Liver (tissue), 3 donors: ENCODE measurements around the gene RNH1.

Source experiments
- CTCF ChIP-seq: fragments of 150-350 bp; IDR thresholded peaks from 2 replicates; pipeline ENCODE4 v1.5.1; 2017; ENCODE audit warnings: improper control_type of control experiment, low read depth, low read length; ENCODE audit not compliant: missing input control
- FOXA1 ChIP-seq: IDR thresholded peaks from 2 replicates; pipeline ENCODE4 v1.6.1; 2016; ENCODE audit warnings: antibody characterized with exemption
- HNF4A ChIP-seq, 2 donors: conservative IDR thresholded peaks; 2 replicates each; pipeline ENCODE4 v1.6.1; 2016; ENCODE audit warnings: antibody characterized with exemption in 2 of 2, mild to moderate bottlenecking in 2 of 2
- MAX ChIP-seq: IDR thresholded peaks from 2 replicates; pipeline ENCODE4 v1.6.1; 2016; ENCODE audit warnings: antibody characterized with exemption
- RAD21 ChIP-seq, 2 donors: IDR thresholded peaks; 2 replicates each; pipeline ENCODE4 v1.6.1; 2016; ENCODE audit warnings: antibody characterized with exemption in 2 of 2, mild to moderate bottlenecking in 2 of 2
- REST ChIP-seq: IDR thresholded peaks from 2 replicates; pipeline ENCODE4 v1.6.1; 2016; ENCODE audit warnings: antibody characterized with exemption, mild to moderate bottlenecking
- RXRA ChIP-seq, 2 donors: IDR thresholded peaks; 2 replicates each; pipeline ENCODE4 v1.6.1; 2017 to 2018; ENCODE audit warnings: antibody characterized with exemption in 2 of 2, mild to moderate bottlenecking in 1 of 2
- TAF1 ChIP-seq: conservative IDR thresholded peaks from 2 replicates; pipeline ENCODE4 v1.6.1; 2016; ENCODE audit warnings: antibody characterized with exemption, mild to moderate bottlenecking
- donor health status: healthy.
- donor health status: healthy.

- TF ChIP-seq CTCF (no peak), RAD21 (IDR thresholded peaks at IDR 0.05) (no peak), FOXA1 (no peak), REST (no peak), MAX (no peak), TAF1 (no peak), RXRA (IDR thresholded peaks at IDR 0.05) (no peak), HNF4A (conservative IDR thresholded peaks at IDR 0.05) (no peak)
Measured at GRCh38 chr11:551596-551995, 44.6 kb upstream of the RNH1 start.
